NCI-H2029 treated with DMSO at 0.1 percent for 48 hours (cell line): ENCODE measurements around the gene ATP6V1D.
"Not testable (repeated sequence)": the region's sequence is repeated elsewhere in the genome, so short reads cannot be mapped to it uniquely, and the experiment has no call there.

Source experiments
- DNase-seq: peaks from one replicate; lab custom pipeline; 2025; lab: John Stamatoyannopoulos, UW

The ATP6V1D gene

DNA sequence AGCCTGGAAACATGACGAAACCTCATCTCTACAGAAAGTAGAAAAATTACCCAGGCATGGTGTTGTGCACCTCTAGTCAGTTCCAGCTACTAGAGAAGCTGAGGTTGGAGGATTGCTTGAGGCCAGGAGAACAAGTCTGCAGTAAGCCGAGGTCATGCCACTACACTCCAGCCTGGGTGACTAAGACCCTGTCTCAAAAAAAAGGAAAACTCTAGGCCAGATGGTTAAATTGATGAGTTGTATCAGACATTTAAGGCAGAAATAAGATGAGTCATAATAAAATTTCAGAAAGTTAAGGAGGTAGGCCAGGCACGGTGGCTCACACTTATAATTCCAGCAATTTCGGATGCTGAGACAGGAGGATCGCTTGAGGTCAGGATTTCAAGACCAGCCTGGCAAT lies 11.2 kb upstream of the ATP6V1D start:
- DNase-seq = no peak

DNA sequence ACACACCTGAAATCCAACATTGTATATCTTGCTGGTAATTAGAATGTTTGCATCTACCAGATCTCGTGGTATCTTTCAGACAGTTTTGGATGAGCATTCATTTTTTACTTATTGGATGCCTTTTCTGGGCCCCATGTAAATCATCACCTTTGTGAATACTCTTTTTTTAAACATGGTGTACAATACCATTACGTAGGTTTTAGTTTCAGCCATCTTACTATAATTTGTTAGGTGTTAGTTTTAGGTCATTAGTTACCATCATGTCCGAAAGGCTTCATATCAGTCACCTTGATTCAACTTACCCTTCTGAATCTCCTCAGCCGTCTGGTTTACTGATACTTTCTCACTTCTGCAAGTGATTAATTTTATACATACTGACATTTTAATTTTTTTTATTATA lies 5.9 kb upstream of the ATP6V1D start:
- DNase-seq = no peak

DNA sequence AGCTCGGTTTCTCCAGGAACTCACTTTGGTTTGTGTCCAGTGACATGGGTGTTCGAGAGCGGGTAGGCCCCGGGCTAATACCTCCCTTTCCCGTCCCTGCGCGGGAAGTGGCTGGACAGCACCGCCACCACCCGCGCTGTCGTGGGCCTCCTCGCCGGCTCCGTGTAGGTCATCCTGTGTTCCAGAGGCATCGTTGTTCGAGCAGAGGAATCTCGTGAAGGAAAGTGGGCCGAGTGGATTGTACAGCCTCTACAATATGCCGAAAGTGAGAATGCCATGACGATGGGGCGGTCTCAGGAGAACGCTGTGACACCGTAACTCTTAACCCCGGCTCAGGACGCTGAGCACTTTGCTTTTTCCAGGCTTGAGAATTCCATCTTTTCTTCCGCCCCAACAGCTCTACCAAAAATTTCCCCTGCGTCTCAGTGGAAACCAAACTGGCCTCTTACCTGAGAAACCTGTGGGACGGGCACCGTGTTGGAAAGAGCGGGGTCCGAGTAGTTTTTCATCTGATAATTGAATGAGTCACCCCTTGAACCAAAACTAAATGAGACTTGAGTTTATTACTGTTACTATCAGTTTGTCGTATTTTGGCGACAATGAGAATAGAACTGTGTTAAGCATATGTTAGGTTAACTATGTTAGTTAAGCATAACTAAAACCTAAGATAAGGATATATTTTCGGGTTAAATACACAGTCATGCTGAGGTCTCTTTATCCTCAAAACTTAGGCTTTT lies 1.0 kb upstream of the ATP6V1D start:
- DNase-seq = no peak

DNA sequence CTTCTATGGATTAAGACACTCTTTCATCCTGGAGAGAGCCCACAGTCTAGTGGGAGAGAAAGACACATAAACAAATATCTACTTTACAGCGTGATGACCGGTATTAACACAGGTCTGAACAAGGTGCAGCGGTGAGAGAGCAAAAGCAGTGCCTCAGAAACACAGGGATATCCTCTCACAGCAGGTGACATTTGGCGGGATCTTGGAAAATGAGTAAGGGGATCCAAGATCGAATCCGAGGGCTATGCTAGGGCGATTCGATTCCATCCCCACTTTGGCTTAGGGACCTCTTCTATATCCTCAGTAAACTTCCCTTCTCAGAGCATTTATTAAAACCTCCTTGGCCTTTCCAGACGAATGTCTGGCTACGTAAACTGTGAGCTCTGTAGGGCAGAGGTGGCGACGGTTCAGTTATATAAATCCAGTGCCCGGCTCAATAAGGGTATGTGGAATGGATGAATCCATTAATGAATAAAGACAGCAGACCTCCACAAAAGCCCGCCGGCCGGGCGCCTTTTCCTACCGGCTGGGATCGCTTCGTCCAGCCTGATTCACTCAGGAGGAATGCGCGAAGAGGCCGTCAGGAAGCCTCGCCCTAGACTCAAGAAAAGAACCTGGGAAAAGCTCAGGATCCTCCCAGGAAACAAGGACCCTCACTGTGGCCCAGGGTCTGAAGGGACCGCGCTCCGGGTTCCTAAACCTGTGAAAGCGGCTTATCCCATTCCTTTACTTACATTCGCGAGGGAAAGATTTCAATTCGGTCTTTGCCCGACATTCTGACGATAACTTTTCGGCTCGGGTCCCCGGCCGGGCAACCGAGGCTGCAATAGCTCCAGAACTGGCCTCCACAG lies 455 bp downstream of the ATP6V1D start:
- no peak for DNase-seq

DNA sequence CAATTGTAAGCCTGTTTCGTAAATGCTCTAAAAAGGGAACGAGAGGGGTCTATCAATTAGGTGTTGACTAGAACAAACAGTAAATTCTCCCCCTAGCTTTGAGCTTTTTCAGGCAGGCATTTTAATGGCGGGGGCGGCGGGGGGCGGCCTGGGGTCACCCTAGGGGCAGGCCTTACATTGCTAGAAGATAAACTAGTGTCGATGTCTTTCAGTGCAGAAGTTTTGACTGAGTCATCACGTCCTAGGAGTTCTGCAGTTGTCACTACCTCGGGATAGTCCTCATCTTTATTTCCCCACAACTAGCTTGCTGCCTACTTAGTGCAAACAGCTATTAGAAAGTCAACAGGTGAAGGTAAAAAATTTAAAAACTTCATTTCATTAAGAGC lies 1.6 kb downstream of the ATP6V1D start:
- no peak for DNase-seq

DNA sequence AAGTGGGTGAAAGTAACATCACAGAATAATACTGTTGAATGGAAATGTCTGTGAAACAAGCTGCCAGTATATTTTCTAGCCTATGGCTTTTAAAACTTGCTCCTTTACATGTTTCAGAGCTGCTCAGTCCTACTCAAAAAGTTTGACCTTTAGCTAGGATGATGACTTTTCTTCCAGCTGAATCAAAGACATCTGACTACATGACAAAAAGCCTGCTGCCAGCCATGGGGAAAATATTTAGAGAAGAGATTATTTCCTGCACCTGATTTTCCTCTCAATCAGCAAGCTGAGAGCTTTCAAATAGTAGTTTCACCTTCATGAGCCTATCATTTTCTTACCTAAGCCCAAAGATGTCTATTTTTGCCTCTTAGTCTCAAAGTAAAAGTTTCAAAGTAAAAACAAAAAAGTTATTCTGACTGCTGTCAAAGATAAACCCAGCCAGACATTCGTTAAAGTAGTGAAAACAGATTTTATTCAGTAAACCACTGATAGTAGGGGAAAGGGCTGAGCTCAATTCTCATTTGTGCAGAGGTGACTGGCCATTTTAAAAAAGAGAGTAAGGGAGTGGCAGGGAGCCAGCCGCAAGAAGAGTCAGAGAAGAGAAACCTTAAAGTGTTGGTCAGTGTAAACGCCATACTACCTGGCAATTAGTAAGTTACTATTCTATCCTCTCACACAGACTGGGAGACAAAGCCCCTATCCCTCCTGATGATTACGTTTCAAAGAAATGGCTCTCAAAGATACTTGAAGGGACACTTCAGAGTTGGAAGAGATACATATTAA lies 2.2 kb downstream of the ATP6V1D start:
- DNase-seq = no peak

DNA sequence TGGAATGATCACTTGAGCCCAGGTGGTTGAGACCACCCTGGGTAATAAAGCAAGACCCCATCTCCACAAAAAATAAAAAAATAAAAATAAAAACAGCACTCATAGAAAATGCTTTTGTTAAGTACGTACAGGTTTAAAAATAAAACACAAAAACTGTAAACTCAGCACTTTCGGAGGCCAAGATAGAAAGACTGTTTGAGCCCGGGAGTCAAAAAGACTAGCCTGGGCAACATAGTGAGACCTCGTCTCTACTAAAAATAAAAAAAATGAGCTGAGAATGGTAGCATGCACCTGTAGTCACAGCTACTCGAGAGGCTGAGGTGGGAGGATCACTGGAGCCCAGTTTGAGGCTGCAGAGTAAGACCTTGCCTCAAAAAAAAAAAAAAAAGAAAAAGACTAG lies 7.5 kb downstream of the ATP6V1D start:
- DNase-seq = no peak

DNA sequence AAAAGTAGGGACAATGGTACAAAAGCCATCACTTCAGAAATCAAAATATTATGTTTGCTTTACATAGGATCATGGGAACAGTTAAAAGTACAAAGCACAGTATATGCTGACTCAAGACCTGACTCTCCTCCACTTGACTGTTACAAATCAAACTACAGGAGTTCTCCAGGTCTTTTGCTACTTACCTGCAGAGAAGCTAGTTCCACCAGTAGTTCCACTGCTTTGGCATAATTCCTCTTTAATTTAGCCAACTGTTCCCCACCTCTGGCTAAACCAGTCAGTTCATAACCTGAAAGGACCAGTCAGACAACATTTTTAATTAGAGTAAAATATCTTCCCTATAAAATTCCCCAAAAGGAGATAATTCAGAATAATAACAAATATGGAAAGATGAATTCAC lies 14.0 kb downstream of the ATP6V1D start:
- no peak for DNase-seq

DNA sequence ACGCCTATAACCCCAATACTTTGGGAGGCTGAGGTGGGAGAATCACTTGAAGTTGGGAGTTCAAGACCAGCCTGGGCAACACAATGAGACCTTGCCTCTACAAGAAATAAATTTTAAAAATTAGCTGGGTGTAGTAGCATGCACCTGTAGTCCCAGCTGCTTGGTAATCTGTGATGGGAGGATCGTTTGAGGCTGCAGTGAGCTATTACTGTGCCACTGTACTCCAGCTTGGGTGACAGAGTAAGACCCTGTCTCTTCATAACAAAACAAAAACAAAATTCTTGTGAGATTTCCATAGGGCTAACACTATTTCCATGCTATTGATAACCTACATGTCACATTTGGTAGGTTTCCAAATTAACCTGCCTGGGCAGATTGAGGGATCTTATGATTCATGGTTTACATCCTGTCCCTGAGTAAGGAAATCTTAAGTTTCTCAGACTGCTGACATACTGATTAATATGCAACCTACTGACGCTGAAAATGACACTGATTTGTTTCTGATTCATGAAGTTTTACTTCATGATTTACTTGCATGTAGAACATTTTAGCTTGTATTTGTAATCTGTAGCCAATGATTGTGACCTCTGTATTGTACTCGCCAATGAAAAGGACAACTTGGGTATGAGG lies 15.9 kb downstream of the ATP6V1D start:
- no peak for DNase-seq

DNA sequence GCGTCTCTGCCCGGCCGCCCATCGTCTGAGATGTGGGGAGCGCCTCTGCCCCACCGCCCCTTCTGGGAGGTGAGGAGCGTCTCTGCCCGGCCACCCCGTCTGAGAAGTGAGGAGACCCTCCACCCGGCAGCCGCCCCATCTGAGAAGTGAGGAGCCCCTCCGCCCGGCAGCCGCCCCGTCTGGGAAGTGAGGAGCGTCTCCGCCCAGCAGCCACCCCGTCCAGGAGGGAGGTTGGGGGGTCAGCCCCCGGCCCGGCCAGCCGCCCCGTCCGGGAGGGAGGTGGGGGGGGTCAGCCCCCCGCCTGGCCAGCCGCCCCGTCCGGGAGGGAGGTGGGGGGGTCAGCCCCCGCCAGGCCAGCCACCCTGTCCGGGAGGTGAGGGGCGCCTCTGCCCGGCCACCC lies 18.4 kb downstream of the ATP6V1D start:
- DNase-seq = not testable (repeated sequence)

DNA sequence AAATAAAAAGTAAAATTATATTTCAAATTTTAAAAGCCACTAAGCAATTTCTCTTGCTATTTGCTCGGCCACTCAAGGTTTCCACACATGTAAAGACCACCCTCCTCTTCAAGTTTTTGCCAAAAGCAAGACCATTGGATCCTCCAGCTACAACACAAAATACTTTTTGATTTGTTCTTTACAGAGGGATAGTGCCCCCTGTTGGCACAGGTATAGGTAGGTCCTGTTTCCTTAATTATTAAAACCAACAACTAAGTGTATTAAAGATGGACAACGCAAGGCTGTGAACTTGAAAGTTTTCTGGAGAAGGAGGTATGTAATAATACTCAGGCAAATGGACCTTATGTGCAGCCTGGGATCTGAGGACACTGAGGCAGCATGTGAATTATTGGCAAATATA lies 23.8 kb downstream of the ATP6V1D start:
- no peak for DNase-seq

DNA sequence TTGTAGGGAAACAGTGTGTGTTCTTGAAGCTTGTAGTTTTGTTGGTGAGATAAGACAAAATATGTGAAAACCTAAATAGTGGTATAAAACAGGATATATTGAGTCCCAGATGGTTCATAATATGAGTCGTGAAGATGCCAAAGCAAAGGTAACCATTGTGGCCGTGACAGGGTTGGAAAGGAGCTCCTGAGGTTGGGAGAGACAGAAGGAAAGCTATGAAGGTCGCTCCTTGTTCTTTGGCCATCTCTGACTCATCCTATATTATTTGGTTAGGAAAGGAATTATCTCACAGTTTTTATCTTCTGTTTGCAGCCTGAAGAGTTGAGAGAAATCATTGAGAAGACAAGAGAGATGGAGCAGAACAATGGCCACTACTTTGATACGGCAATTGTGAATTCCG lies 27.1 kb downstream of the ATP6V1D start:
- DNase-seq = no peak

DNA sequence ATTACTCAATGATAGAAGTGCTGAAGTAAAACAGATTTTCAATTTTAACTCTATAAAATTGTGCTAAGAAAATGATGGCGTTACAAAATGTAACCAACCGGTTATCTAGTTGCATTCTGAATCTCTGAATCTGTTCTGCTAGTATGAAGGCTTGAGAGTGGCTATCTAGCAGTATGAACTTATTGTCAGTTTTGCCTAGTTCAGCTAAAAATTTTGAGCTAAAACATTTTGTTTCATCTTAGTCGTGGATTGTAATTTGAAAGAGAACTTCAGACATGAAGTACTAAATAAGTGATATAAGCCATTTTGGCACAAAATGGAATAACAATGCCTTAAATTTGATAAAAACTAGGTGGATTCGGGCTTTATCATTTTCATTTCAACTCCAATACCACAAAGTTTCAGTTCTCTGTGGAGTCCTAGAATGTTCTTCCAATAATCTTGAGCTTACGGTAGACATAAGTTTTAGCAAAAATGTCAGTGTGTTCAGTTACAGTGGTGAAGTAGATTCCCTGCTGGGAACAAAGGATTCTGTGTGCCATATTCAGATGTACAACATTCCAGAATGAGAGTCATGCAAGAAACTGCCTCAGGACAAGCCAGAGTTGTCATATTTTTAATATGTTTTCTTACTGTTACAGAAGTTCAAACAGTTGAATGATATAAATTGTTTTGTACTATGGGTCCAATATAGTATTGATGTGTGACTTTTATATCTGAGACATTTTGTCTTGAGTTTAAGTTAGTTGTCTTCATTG lies 28.1 kb downstream of the ATP6V1D start:
- no peak for DNase-seq

DNA sequence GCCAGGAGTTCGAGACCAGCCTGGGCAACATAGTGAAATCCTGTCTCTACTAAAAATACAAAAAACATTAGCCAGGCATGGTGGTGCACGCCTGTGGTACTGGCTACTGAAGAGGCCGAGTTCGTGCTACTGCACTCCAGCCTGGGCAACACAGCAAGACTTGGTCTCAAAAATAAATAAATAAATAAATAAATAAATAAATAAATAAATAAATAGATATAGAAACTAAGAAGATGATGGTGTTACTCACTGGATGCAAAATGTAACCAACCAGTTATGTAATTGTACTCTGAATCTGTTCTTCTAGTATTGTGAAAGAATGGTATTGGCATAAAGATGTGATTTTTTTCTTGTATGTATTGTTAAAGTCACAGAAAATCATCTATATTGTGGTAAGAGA lies 29.9 kb downstream of the ATP6V1D start:
- DNase-seq = not testable (repeated sequence)

DNA sequence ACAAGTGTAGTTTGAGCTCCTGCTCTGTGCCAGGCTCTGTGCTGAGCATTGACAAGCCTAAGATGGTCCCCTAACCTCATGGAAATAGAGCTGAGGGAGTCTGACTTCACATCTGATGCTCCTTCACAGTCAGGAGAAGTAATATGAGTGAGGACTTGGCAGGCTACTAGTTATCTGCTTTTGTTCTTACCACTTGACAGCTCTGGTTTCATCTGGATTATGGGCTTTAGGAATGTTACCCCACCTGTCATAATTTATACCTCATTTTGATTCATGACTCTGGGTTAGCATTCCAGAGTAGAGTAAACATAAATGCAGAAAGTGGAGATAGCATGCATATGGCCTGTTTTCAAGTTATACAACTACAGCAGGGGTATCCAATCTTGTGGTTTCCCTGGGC lies 40.5 kb downstream of the ATP6V1D start:
- DNase-seq = peak; percentile 1

DNA sequence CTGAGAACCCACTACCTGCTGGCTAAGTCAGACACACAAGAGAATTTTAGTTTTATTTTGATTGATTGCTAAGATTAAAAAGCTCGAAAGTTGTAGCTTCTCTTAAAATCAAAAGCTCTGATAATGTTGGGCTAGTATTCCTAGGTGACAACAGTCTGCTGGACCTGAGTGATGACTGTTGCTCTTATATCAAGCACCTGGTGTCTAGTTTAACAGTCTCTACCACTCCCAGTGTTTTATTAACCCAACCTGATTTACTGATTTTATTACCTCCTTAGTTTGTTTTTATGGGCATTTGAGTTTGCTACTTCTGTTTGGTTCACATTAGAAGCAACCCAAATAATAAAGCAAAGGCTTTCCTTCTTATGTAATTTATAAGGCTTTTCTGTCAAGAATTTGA lies 41.8 kb downstream of the ATP6V1D start:
- DNase-seq = no peak

DNA sequence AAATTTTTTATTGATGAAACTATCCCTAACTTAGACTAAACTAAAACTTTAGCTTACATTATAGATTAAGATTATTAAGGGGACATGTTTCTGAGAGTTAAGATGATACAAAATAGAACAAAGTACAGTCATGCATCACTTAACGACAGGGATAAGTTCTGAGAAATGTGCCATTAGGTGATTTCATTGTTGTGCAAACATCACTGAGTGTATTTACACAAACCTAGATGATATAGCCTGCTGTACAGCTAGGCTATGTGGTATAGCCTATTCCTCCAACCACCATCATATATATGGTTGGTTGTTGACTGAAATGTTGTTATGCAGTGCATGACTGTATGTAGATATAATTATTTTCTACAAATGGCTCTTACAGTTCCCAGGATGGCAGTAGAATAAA lies 46.5 kb downstream of the ATP6V1D start:
- DNase-seq = no peak

DNA sequence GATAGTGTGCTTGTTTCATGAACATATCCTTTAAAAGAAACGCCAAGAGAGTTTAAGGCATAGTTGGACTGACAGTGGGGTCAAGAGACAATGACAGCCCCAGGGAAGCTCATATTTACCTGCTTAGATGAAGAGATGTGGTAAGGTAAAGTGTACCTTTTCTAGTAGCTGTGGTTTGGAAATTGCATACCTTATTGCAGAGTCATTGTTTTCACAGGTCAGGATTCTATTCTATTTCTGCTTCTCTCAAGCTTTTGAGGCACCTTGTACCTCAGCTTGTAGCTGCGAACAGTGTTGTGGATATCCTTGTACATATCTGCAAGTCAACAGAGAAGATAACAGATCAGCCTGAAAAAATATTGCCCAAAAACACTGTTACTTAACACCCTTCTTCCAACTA lies 47.7 kb downstream of the ATP6V1D start:
- DNase-seq = no peak
